ENCODE measurements around the gene CCNF.

Gene CCNF

DNA sequence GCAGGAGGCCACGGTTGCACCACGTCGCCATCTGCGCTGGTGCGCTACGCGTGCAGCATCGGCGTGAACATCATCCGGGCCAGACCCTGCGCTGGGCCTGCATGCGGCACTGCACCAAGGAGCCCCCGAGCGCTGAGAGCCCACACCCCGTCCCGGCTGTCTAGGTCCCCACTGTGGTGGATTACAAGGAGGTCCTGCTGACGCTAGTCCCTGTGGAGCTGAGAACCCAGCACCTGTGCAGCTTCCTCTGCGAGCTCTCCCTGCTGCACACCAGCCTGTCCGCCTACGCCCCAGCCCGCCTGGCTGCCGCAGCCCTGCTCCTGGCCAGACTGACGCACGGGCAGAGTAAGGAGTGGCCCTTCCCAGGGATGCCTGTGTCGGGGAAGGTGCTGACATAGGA, 19.9 kb downstream of the CCNF start:
- H3K4me3 ChIP-seq (replicated peaks in 1 of 2; ENCODE audit: low read depth in 2 of 2, low read length in 2 of 2), result no peak overlapping the region
- DNase-seq (ENCODE audit: low read depth in 2 of 2), result no peak
- TF ChIP-seq, protein P1, sequence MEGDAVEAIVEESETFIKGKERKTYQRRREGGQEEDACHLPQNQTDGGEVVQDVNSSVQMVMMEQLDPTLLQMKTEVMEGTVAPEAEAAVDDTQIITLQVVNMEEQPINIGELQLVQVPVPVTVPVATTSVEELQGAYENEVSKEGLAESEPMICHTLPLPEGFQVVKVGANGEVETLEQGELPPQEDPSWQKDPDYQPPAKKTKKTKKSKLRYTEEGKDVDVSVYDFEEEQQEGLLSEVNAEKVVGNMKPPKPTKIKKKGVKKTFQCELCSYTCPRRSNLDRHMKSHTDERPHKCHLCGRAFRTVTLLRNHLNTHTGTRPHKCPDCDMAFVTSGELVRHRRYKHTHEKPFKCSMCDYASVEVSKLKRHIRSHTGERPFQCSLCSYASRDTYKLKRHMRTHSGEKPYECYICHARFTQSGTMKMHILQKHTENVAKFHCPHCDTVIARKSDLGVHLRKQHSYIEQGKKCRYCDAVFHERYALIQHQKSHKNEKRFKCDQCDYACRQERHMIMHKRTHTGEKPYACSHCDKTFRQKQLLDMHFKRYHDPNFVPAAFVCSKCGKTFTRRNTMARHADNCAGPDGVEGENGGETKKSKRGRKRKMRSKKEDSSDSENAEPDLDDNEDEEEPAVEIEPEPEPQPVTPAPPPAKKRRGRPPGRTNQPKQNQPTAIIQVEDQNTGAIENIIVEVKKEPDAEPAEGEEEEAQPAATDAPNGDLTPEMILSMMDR (IDR thresholded peaks at IDR 0.05; ENCODE audit: low read depth, low read length), result no peak

DNA sequence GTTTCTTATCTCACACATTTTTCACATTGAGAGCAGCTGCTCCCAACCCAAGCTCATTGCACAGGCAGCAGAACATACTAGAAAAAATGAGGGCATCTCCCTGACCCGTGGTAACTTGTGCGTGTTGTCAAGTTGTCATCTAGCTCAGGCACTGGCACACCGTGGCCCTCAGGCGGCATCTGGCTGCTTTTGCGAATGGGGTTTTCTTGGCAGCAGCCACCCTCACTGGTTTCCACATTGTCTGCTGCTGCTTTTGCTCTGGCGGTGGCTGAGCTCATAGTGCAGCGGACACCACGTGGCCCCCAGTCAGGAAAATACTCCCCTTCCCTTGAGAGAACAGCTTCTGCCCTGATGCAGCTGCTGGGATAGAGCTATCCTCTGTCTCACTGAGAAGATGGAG, 21.3 kb downstream of the CCNF start:
- no peak for DNase-seq (ENCODE audit: low read depth in 2 of 2)
- TF ChIP-seq, protein P1 (IDR thresholded peaks at IDR 0.05; ENCODE audit: low read depth, low read length), result no peak
- no peak overlapping the region for H3K4me3 ChIP-seq (replicated peaks in 1 of 2; ENCODE audit: low read depth in 2 of 2, low read length in 2 of 2)

DNA sequence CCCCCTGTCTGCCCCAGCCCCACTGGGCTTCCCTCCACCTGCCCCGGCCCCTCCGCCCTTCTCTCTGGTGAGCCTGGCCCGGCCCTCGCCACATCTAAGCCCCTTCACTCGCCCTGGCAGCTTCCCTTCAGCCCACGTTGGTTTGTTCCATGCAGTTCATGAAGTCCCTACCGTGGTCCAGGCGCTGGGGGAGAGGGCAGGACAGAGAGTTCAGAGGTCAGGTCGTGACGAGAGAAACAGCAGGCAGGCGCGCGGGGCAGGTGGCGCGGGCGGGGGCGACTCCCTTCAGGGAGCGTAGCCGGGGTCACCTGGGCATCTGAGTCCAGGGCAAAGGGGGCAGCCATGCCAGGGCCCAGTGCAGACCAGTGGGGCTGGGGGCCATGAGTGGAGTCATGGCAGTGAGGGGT, 21.7 kb downstream of the CCNF start:
- H3K4me3 ChIP-seq (replicated peaks in 1 of 2; ENCODE audit: low read depth in 2 of 2, low read length in 2 of 2), result no peak overlapping the region
- no peak for DNase-seq (ENCODE audit: low read depth in 2 of 2)
- TF ChIP-seq, protein P1 (IDR thresholded peaks at IDR 0.05; ENCODE audit: low read depth, low read length), result no peak

DNA sequence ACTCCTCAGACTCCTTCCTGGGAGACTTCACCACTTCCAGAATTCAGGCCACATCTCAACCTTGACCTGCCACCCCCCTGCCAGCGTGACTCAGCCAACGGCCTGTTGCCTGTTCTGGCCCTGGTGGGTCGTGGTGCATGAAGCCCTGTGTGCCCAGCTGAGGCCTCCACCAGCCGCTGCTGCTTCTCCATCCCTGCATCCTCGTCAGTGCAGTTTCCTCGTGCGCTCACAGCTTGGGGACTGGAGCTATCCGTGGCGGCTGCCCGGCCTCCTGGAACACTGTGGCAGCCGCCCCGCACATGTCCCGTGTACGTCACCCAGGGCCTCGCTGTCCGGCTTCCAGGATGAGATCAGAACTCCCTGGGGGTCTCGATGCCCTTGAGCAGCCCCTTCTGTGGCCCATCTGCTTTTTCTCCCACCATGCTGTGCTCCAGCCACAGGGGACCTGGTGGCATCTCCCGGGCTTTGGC, 22.6 kb downstream of the CCNF start:
- DNase-seq (ENCODE audit: low read depth in 2 of 2), result no peak
- TF ChIP-seq, protein P1 (IDR thresholded peaks at IDR 0.05; ENCODE audit: low read depth, low read length), result no peak
- no peak overlapping the region for H3K4me3 ChIP-seq (replicated peaks in 1 of 2; ENCODE audit: low read depth in 2 of 2, low read length in 2 of 2)

DNA sequence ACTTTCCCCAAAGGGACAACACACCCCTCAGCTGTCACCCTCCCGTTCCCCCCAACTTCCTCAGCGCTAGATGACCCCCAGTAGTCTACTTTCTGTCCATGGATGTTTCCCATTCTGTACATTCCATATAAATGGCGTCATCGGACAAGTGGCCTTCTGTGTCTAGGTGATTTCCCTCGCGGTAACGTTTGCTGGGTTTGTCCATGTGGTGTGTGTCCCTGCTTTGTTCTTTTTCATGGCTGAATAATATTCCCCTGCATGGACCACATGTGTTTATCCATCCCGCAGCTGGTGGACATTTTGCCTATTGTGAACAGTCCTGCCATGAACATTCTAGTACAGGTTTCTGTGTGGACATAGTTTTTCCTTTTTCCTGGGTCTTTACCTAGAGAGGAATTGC, 23.4 kb downstream of the CCNF start:
- TF ChIP-seq, protein P1 (IDR thresholded peaks at IDR 0.05; ENCODE audit: low read depth, low read length), result no peak
- no peak overlapping the region for H3K4me3 ChIP-seq (replicated peaks in 1 of 2; ENCODE audit: low read depth in 2 of 2, low read length in 2 of 2)
- no peak for DNase-seq (ENCODE audit: low read depth in 2 of 2)

DNA sequence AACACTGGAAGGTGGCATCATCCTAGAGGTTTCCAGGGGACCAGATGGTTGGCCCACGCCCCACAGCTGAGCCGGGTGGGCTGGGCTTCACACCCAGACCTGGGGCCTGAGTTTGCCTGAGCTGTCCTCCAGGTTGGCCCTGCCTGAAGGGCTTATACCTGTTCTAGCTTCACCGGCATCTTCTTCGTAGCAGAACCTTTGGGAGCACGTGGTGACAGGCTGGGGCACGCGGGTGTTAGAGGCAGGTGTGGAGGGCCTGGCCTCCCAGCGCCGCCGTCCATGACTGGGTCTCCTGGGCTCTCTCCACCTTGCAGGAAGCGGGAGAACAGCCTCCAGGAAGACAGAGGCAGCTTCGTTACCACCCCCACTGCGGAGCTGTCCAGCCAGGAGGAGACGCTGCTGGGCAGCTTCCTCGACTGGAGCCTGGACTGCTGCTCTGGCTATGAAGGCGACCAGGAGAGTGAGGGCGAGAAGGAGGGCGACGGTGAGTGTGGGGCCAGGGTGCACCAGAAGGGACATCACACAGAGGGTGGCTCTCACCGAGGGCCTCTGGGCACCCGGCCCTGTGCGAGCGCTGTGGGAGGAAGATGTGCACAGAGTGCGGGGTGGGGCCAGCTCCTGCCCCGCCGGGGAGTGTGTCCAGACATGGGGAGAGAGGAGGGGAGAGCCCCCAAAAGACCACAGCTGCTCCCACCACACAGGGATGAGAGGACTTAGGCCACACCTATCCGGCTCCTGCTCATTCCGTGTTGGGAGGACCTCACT, 26.0 kb downstream of the CCNF start:
- no peak overlapping the region for H3K4me3 ChIP-seq (replicated peaks in 1 of 2; ENCODE audit: low read depth in 2 of 2, low read length in 2 of 2)
- TF ChIP-seq, protein P1 (IDR thresholded peaks at IDR 0.05; ENCODE audit: low read depth, low read length), result no peak
- no peak for DNase-seq (ENCODE audit: low read depth in 2 of 2)
